ENCODE results near the gene MRPS12.
"Not testable (repeated sequence)": the region's sequence is repeated elsewhere in the genome, so short reads cannot be mapped to it uniquely, and the experiment has no call there.

MRPS12 gene

DNA sequence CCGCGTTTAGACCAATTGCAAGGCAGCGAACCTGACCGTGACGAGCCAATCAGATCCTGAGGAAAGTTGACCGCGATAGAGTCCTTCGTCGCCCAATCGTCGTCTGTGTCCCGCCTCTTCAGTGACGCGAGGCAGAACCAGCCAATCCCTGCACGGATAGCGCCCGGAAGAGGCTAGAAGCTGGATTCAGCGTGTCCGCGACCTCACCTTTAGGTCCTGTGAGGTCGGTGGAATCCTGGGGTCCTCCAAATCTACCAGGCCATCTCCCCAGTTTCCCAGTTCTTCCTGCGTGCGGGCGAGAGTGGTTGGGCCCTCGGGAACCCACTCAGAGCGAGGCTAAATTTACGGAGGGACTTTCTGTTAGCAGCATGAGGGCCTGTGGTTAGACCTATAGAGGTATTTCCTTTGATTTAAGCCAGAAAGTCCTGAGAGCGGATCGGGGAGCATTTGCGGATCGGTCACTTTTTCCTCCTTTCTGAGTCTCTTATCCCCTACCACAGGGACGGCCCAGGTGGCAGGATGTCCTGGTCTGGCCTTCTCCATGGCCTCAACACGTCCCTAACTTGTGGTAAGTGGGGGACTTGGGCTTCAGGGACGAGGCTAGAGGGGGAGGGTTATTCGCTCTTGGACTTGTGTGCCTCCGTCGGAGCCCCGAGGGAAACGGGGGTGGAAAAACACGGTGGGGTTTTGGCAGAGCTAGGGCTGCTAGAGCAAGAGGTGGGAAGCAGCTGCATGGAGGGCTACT is at the start of gene MRPS12:
Gene MRPS12, plus strand, starts transcription at position 169 of the 745 bp plus-strand sequence. Its CDS starts 351 bp downstream, at position 520.
- DNase-seq (ENCODE audit: low spot score) (peak; percentile 99), FAIRE-seq (peak; percentile 95)

DNA sequence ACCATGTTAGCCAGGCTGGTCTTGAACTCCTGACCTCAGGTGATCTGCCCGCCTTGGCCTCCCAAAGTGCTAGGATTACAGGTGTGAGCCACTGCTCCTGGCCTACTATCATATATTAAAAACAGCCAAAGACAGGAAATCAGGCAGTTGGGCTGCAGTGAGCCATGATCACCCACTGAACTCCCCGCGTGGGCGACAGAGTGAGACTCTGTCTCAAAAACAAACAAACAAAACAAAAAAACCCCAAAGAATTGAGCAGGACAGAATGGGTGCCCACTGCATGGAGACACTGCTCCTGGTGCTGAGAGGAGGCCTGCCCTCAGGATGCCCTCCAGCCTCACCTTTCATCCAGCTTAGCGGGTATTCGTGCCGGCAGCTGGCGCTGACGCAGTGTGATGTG is 47.5 kb upstream of the MRPS12 start:
- FAIRE-seq (no peak), DNase-seq (ENCODE audit: low spot score) (no peak)

DNA sequence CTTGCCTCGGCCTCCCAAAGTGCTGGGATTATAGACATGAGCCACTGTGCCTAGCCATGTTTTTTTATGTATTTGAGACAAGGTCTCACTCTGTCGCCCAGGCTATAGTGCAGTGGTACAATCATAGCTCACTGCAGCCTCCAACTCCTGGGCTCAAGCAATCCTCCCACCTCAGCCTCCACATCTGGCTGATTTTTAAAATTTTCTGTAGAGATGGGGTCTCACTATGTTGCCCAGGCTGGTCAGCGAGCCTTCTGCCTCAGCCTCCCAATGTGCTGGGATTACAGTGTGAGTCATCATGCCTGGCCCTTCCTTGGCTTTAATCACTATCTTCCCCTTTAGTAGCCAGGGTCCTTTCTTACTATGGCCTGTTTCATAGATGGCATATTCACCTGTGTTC is 46.1 kb upstream of the MRPS12 start:
- not testable (repeated sequence) for DNase-seq (ENCODE audit: low spot score); FAIRE-seq

DNA sequence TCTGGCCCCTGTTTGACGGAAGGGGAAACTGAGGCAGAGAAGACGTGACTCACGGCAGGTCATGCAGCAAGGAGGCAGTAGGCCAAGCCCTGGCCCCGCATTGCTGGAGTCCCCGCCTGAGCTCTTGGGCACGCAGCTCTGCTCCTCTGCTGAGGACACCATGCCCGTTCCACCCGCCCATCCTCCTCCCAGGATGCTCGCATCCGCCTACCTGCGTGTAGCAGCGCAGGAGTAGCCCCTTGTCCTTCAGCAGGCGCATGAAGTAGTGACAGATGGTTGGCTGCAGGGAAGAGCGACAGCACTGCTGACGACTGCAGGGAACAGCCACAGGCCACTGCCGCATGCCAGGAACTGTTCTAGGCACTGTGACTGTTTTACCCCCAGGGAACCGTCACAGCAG is 41.9 kb upstream of the MRPS12 start:
- DNase-seq (ENCODE audit: low spot score) (no peak), FAIRE-seq (no peak)

DNA sequence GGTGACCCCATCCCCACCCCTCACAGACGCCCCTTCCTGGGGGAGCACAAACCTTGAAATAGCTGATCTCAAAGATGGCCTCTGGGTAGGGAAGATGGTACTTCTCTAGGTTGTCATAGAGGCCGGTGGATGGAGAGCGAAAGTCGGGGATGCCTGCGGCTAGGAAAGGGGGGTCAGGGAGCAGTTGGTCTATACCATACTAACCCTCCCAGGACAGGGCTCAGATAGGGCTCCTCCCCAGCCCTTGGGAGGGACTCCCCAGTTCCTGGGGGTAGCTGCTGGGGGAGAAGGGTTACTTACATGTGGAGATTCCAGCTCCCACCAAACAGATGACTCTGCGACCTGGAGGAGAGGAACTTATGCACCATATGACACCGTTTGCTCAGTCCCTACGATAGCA is 40.9 kb upstream of the MRPS12 start:
- no peak for FAIRE-seq
- no peak for DNase-seq (ENCODE audit: low spot score)

DNA sequence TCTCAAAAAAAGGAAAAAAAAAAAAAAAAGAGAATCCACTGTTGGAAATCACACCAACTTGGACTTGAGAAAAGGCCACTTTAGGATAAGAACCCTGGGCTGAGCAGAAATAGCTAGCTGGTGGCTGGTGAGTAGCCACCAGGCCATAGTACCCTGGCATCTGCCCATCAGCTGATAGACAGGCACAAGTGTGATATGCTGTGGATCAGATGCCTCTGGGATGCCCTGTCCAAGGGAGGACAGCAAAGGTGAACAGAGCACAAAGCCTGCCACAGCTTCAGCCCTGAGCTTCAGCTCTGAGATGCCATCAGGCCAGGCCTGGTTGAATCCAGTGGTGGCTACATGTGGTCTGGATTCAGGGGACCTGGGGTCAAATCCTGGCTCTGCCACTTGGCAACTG is 40.1 kb upstream of the MRPS12 start:
- DNase-seq (ENCODE audit: low spot score) (no peak), FAIRE-seq (no peak)

DNA sequence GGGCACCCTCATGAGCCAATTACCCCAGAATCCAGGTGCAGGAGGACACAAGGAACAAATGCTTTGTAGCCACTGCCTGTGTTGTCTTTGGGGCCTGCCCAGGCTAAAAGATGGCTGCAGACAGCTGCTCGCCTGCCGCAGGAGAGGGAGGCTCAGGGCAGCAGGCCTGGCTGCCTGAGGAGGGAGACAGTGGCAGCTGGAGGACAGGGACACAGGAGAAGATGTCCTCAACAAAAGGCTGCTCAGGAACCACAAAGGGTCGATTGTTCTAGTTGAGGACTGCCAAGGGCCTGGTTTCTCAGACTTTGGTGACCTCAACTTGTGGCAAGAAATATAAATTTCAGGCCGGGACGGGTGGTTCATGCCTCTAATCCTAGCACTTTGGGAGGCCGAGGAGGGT is 39.0 kb upstream of the MRPS12 start:
- FAIRE-seq: no peak
- no peak for DNase-seq (ENCODE audit: low spot score)

DNA sequence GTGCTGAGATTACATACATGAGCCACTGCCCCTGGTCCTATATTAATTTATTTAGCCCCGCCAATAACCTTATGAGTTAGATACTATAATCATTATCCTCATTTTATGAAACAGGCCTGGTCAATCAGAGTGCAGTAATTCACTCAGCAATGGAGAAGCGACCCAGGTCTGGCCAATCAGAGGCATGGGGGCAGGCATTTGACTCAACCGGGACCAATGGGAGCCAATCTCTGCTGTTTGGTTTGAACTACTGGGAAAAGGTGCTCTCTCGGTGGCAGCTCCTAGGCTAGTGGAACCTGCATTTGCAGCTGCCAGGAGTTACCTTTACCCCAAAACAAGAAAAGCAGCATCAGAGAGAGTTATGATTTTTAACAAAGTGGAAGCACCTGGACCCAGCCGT is 37.9 kb upstream of the MRPS12 start:
- FAIRE-seq: no peak
- DNase-seq (ENCODE audit: low spot score): no peak

DNA sequence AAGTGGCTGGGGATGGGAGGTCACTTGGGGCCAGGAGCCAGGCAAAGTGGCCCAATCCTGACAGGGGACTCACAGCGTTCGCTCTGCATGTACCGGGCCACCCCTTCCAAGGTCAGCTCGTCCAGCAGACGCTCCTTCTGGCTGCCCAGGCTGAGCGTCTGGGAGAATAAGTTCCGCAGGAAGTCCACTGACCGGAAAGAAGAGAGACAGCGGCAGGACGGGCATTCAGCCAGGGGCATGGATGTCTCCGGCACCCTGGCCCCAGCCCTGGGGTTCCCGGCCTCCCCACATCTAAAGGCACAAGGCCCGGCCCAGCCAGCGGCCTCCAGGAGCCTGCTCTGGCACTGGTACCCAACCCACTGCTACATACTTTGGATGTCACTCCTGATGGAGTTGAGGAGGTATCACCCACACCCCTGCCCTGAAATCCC is 37.4 kb upstream of the MRPS12 start:
- no peak for FAIRE-seq
- DNase-seq (ENCODE audit: low spot score): no peak

DNA sequence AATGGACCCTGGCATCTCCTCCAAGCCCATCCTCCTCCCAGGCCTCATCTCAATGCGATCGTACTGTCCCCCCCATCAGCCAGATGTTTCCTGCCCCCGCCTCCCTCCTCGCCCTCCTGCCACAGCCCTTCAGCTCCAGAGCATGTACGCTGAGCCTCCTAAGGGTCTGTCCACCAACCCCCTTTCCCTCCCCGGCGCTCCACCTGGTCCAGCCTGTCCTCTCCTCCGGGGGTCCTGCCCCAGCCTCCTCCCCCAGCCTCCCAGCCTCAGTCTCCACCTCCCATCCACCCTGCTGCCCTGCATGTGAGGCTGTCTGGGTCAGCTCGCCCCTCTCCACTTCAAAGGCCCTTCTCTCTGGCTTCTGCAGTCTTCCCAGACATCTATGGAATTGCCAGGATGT is 35.8 kb upstream of the MRPS12 start:
- DNase-seq (ENCODE audit: low spot score): no peak
- no peak for FAIRE-seq

DNA sequence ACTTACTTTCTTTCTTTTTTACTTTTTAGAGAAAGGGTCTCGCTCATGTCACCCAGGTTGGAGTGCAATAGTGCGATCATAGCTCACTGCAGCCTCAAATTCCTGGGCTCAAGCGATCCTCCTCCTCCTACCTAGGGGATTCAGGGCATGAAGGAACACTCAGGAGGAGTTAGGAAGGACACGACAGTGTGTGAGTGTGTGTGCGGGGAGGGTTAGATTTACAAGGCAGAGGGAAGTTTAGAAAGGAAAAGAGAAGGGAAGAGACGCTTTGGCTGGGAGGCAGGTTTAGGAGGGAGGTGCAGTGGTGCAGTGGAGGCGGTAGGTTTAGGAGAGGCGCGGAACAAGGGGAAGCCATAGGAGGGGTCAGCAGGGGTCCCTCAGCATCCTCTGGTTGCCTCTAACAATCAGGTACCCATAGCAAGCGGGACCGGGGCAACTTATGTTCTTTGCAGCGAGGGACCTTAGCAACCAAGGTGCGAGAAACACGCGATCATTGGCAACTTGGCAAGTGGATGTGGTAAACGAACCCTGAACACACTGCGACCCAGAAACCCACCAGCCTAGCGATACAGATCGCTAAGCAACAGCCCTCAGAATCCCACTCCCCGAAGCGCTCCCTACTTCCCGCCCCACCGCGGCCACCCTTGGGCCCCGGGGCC is 31.8 kb upstream of the MRPS12 start:
- FAIRE-seq (no peak), DNase-seq (ENCODE audit: low spot score) (peak; percentile 16)

DNA sequence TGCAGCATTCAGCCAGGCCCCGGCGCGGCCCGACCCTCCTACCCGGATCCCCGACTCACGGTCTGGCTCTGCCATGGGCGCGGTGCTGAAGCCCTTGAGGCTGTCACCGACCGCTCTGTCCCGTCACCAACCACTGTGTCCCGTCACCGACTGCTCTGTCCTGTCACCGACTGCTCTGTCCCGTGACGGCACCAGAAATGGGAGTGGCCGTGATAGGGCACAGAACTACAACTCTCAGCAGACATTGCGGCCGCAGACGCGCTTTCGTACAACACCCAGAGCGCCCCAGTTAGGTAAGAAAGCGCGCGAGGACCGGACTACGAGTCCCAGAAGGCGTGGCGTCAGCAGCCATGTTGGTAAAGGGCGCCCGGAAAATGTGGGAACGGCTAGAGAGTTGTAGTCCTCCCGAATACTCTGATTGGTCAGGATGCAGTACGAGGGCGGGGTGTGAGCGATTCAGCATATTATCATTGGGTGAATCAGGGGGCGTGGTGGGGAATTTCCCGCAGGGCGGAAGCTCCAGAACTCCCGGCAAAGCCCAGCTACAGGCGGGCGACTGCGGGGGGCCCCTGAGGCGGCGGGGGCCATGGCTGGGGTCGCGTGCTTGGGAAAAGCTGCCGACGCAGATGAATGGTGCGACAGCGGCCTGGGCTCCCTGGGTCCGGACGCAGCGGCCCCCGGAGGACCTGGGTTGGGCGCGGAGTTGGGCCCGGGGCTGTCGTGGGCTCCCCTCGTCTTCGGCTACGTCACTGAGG is 31.1 kb upstream of the MRPS12 start, which contains the start of the genes NFKBIB and SIRT2:
Gene NFKBIB, plus strand, starts transcription at position 523 of the 755 bp plus-strand sequence. Its CDS starts 64 bp downstream, at position 587.
Gene SIRT2, minus strand, starts transcription at position 172 of the 755 bp plus-strand sequence. Its CDS starts 97 bp downstream, at position 75.
- FAIRE-seq (peak; percentile 96), DNase-seq (ENCODE audit: low spot score) (peak; percentile 99)

DNA sequence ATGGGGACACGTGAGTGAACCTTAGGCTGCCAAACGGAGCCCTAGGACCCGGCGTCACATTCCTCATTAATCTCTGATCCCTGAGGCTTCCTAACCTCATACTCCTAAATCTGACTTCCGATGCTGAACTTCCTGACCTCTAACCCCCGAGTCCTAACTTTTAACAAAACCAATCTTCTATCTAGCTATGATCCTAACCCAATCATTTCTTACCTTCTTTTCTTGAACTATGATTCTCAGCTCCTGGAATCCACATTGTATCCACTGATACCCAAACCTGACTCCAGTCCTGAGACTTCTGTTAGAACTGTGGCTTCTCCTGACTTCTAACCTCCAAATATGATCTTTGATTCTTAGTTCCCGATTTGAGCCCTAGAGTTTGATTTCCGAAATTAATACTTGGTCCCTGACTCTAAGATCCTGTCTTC is 30.5 kb upstream of the MRPS12 start:
- DNase-seq (ENCODE audit: low spot score): no peak

DNA sequence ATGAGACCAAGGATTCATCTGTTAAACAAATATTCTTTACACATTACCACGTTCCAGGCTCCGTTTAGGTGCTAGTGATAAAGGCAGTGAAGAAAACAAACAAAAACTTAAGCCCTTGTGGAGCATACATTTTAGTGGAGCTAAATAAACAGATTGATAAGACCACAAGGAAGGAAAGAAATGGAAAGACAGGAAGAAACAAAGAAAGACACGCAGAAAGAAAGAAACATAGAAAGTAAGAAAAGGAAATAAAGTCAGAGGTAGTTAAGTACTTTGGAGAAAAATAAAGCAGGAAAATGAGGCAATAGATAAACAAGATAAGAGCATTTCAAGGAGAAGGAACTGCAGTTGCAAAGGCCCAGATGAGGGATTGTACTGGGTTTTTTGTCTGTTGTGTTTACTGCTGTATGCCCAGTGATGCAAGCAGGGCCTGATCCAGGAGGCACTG is 30.0 kb upstream of the MRPS12 start:
- DNase-seq (ENCODE audit: low spot score) (no peak), FAIRE-seq (no peak)

More for the DNA sequence above, 30.5 kb upstream of the MRPS12 start:
- no peak for FAIRE-seq

DNA sequence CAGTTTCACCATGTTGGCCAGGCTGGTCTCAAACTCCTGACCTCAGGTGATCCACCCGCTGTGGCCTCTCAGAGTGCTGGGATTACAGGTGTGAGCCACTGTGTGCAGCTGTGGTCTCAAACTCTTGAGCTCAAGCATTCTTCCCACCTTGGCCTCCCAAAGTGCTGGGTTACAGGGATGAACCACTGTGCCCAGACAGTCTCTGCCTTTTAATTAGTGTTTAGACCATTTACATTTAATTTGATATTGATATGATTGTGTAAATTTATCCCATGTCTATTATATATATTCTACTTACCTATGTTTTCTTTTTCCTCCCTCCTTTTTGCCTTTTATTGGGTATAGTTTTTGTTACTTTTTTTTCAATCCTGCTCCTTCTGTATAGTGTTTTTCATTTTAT is 29.1 kb upstream of the MRPS12 start:
- FAIRE-seq: no peak
- DNase-seq (ENCODE audit: low spot score): no peak

DNA sequence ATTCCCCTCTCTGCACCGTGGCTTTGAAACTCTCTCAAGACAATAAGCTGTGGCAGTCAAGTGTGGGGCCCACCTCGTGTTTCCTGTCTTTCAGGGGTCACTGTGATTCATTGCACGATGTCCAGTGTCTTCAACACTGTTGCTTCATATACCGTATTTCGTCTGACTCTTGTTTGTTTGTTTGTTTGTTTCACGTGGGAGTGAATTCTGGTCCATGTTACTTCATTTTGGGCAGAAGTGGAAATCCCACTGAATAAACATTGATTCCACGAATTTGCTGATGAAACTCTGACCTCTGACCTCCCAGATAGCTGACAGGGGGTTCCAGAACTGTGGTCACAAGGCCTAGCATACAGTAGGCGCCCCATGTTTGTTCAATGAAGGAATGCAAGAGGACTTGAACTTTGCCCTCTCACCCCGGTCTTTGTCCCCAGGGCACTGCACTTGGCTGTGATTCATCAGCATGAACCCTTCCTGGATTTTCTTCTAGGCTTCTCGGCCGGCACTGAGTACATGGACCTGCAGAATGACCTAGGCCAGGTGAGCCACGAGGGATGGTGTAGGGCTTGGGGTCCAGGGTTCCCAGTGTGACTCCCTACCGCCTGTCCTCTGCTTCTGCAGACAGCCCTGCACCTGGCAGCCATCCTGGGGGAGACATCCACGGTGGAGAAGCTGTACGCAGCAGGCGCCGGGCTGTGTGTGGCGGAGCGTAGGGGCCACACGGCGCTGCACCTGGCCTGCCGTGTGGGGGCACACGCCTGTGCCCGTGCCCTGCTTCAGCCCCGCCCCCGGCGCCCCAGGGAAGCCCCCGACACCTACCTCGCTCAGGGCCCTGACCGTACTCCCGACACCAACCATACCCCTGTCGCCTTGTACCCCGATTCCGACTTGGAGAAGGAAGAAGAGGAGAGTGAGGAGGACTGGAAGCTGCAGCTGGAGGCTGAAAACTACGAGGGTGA is 25.9 kb upstream of the MRPS12 start:
- DNase-seq (ENCODE audit: low spot score): no peak
- FAIRE-seq: no peak

DNA sequence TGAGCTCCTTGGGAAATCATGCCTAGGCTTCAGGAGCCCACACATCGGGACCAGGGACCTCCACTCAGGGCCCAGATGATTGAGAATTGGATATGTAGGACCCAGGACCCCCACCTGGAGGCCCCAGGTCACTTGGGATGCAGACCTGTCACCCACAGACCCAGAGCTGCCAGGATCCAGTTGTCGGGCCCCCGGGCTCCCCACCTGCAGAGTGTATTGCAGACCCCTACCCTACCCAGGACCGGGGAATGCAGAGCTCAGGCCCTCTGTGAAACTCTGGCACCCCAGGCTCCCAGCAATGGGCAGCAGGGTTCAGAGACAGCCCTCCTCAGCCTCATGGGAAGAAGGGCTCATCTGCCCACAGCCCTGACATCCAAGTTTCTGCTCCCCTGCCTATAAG is 25.1 kb upstream of the MRPS12 start:
- DNase-seq (ENCODE audit: low spot score): no peak
- FAIRE-seq: no peak

DNA sequence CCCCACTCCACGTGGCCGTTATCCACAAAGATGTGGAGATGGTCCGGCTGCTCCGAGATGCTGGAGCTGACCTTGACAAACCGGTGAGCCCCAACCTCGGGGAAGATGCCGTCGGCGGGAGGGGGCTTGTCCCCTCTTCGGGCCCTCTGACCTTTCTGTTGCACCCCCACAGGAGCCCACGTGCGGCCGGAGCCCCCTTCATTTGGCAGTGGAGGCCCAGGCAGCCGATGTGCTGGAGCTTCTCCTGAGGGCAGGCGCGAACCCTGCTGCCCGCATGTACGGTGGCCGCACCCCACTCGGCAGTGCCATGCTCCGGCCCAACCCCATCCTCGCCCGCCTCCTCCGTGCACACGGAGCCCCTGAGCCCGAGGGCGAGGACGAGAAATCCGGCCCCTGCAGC is 23.5 kb upstream of the MRPS12 start:
- DNase-seq (ENCODE audit: low spot score): no peak
- FAIRE-seq: no peak

DNA sequence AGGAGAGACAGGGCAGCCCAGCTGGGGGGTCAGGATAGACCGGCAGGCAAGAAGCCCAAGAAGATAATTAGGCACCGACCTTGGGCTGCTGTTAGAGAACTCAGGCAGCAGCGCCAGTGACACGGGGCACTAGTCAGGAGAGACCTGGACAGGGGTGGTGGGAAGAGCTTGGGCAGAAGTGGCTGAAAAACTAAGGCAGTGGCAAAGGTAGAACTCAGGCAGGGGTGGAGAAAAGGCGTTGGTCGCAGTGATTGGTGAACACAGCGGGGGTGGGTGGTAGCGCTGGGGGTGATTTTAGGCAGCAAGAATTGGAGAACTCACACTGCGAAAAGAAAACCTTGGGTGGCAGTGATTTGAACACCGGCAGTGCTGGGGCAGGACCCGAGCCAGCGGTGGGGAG is 23.1 kb upstream of the MRPS12 start:
- FAIRE-seq (no peak), DNase-seq (ENCODE audit: low spot score) (no peak)

DNA sequence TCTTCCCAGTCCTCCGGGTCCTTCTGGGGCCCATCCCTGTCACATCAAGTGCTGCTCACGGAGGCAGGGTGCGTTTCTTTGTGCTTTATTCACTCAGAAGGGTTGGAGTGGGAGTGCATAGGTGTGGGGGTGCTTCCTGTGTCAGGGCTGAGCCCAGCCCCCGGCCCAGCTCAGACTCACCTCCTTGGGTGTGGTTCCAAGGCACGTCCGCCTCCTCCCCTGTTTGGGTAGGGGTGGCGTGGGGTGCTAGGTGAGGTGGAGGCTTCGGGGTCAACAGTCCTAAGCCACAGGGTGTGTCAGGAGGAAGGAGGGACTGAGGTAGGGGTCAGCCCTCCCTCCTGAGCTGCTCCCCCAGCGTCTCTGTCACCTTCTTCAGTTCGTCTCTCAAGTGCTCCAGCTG is 21.8 kb upstream of the MRPS12 start:
- no peak for FAIRE-seq
- no peak for DNase-seq (ENCODE audit: low spot score)

DNA sequence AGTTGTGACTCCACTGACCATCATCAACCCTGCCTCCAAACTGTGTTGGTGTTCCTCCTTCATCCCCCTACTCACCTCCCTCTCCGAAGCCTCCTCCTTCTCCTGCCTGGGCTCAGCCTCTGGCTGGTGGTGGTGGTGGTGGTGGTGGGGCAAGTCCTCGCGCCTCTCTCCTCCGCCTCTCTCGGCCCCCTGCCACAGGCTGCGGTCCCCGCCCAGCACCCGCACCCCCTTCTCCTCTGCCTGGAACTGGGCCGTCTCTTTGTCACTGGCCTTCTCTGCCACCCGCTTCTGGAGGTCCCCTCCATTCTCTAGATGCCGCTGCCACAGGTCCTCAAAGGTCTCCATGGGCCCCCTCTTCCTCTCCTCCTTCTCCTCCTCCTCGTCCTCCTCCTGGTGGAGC is 20.3 kb upstream of the MRPS12 start:
- FAIRE-seq (peak; percentile 52), DNase-seq (ENCODE audit: low spot score) (no peak)

Measured in urothelium cell line (cell line).